Measurements from ENCODE around the gene TAF3.

TAF3 gene

DNA sequence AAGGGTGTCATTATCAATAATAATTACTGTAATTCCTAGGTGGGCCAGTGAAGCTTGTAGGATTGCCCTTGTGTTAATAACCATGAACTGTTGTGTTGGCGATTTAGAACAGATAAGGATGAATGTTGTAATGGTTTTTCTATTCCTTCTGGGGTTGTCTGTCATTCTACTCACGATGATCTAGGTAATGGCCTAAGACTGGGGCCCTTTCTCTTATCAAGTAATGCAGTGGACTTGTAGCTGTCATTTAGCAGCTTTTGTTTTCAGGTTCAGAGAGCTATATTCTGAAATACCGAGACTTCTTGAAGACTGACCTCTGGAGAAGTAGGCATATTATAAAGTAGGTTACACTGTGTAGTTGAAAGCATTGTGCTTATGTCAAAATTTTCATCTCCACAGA lies 110.2 kb downstream of the TAF3 start:
- Histone ChIP-seq H3K4me3 (ENCODE audit: low read length) (no peak overlapping the region), H3K36me3 (replicated peaks; ENCODE audit: insufficient read depth, low read length) (no peaks in the 10 kb centered on the region), H2AFZ (ENCODE audit: low read length) (no peak overlapping the region), H3K79me2 (ENCODE audit: low read length) (0 out of 2 replicates have a peak, but pooled peaks cover 7% of the 10 kb centered on the region), H3K4me2 (ENCODE audit: low read depth, low read length) (no peak overlapping the region), H3K27me3 (replicated peaks; ENCODE audit: insufficient read depth, low read length) (no peaks in the 10 kb centered on the region), H3K27ac (ENCODE audit: low read length) (no peak overlapping the region), H3K4me1 (ENCODE audit: low read length) (no peaks in the 10 kb centered on the region), H3K9me2 (replicated peaks; ENCODE audit: insufficient read depth, low read length) (no peaks in the 10 kb centered on the region), H3F3A (ENCODE audit: insufficient read depth, low read length) (no peaks in the 10 kb centered on the region), H3K9me3 (replicated peaks; ENCODE audit: insufficient read depth, low read length) (no peaks in the 10 kb centered on the region), H4K20me1 (ENCODE audit: insufficient read depth, low read length) (no peaks in the 10 kb centered on the region), H3K9ac (ENCODE audit: low read length) (no peak overlapping the region)
- DNase-seq: no peak
- TF ChIP-seq EZH2phosphoT487 (IDR thresholded peaks at IDR 0.05; ENCODE audit: low read length) (no peak), EZH2 (optimal IDR thresholded peaks at IDR 0.05; ENCODE audit: low read depth, low read length) (no peak)
- TF ChIP-seq, protein P1, sequence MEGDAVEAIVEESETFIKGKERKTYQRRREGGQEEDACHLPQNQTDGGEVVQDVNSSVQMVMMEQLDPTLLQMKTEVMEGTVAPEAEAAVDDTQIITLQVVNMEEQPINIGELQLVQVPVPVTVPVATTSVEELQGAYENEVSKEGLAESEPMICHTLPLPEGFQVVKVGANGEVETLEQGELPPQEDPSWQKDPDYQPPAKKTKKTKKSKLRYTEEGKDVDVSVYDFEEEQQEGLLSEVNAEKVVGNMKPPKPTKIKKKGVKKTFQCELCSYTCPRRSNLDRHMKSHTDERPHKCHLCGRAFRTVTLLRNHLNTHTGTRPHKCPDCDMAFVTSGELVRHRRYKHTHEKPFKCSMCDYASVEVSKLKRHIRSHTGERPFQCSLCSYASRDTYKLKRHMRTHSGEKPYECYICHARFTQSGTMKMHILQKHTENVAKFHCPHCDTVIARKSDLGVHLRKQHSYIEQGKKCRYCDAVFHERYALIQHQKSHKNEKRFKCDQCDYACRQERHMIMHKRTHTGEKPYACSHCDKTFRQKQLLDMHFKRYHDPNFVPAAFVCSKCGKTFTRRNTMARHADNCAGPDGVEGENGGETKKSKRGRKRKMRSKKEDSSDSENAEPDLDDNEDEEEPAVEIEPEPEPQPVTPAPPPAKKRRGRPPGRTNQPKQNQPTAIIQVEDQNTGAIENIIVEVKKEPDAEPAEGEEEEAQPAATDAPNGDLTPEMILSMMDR (IDR thresholded peaks at IDR 0.05; ENCODE audit: low read length): no peak

DNA sequence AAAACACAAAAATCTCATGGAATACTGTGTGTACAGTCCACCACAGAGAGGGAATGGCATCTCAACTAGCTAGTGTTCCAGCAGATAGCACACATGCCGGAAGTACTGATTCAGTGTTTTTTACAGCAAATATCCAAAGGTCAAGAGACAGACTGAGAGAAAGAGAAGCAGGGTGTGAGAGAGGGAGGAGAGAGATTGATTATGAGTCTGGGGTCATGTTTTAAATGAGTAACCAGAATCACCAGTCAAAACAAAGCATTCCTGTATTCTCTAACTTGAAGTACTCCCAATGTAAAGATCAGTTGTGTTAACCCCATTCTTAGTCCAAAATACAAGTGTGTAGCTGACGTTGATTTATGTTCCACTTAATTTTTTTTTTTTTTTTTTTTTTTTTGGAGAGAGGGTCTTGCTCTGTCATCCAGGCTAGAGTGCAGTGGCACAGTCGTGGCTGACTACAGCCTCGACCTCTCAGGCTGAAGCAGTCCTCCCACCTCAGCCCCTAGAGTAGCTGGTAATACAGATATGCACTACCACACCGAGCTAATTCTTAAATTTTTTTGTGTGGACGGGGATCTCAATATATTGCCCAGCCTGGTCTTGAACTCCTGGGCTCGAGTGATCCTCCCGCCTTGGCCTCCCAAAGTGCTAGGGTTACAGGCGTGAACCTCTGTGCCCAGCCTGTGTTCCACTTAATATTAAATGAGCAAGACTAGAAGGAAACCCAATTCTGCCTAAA lies 114.2 kb downstream of the TAF3 start:
- H3F3A ChIP-seq (ENCODE audit: insufficient read depth, low read length): no peaks in the 10 kb centered on the region
- H3K4me3 ChIP-seq (ENCODE audit: low read length): no peak overlapping the region
- H3K9me2 ChIP-seq (replicated peaks; ENCODE audit: insufficient read depth, low read length): no peaks in the 10 kb centered on the region
- no peaks in the 10 kb centered on the region for H3K9me3 ChIP-seq (replicated peaks; ENCODE audit: insufficient read depth, low read length)
- no peaks in the 10 kb centered on the region for H3K36me3 ChIP-seq (replicated peaks; ENCODE audit: insufficient read depth, low read length)
- H3K4me2 ChIP-seq (ENCODE audit: low read depth, low read length): no peak overlapping the region
- H4K20me1 ChIP-seq (ENCODE audit: insufficient read depth, low read length): no peaks in the 10 kb centered on the region
- no peaks in the 10 kb centered on the region for H3K4me1 ChIP-seq (ENCODE audit: low read length)
- DNase-seq: no peak
- H3K9ac ChIP-seq (ENCODE audit: low read length): no peak overlapping the region
- TF ChIP-seq EZH2phosphoT487 (IDR thresholded peaks at IDR 0.05; ENCODE audit: low read length): no peak
- TF ChIP-seq, protein P1 (IDR thresholded peaks at IDR 0.05; ENCODE audit: low read length): no peak
- no peak for TF ChIP-seq EZH2 (optimal IDR thresholded peaks at IDR 0.05; ENCODE audit: low read depth, low read length)
- no peak overlapping the region for H2AFZ ChIP-seq (ENCODE audit: low read length)
- H3K27ac ChIP-seq (ENCODE audit: low read length): no peak overlapping the region
- H3K27me3 ChIP-seq (replicated peaks; ENCODE audit: insufficient read depth, low read length): no peaks in the 10 kb centered on the region
- H3K79me2 ChIP-seq (ENCODE audit: low read length): 0 out of 2 replicates have a peak, but pooled peaks cover 4% of the 10 kb centered on the region

DNA sequence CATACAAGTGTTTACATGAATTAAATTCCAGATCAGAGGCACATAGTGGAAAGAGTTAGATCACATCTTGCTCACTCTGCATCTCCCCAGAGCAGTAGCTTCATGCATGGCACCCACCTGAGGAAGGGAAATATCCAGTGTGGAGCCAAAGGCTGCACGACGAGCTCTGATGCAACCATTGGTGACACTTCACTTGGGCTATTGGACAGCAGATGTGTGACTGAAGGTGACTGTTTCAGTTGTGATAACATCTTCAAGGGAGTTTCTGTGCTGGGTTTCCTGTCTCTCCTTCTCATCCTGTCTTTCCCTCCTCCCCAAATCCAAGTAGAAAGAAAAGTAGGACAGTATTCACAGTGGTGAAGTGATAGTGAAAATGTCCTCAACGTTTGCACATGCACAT lies 115.0 kb downstream of the TAF3 start:
- Histone ChIP-seq H3K27me3 (replicated peaks; ENCODE audit: insufficient read depth, low read length) (no peaks in the 10 kb centered on the region), H3K9me2 (replicated peaks; ENCODE audit: insufficient read depth, low read length) (no peaks in the 10 kb centered on the region), H3K4me3 (ENCODE audit: low read length) (no peak overlapping the region), H3K36me3 (replicated peaks; ENCODE audit: insufficient read depth, low read length) (no peaks in the 10 kb centered on the region), H2AFZ (ENCODE audit: low read length) (no peak overlapping the region), H3K9me3 (replicated peaks; ENCODE audit: insufficient read depth, low read length) (no peaks in the 10 kb centered on the region), H4K20me1 (ENCODE audit: insufficient read depth, low read length) (no peaks in the 10 kb centered on the region), H3K4me1 (ENCODE audit: low read length) (no peaks in the 10 kb centered on the region), H3F3A (ENCODE audit: insufficient read depth, low read length) (no peaks in the 10 kb centered on the region), H3K79me2 (ENCODE audit: low read length) (0 out of 2 replicates have a peak, but pooled peaks cover 2% of the 10 kb centered on the region), H3K4me2 (ENCODE audit: low read depth, low read length) (no peak overlapping the region), H3K27ac (ENCODE audit: low read length) (no peak overlapping the region), H3K9ac (ENCODE audit: low read length) (no peak overlapping the region)
- no peak for DNase-seq
- TF ChIP-seq EZH2 (optimal IDR thresholded peaks at IDR 0.05; ENCODE audit: low read depth, low read length) (no peak), EZH2phosphoT487 (IDR thresholded peaks at IDR 0.05; ENCODE audit: low read length) (no peak)
- TF ChIP-seq, protein P1 (IDR thresholded peaks at IDR 0.05; ENCODE audit: low read length): no peak
